Natural killer cell (primary cell): ENCODE results near the gene AR. TPM values are rescaled to one million over a fixed set of nuclear protein-coding genes. Genes with fewer than 3 reads are reported as not detected.

Experiments
- ATAC-seq, 3 donors: fragments of 150-1000 bp in 2 of 3; fragments of 200-7000 bp in 1 of 3; cut with Tn5 transposase; 1 replicate in 1 of 3; 2 replicates in 2 of 3; pipeline ENCODE4 v1.10.0; 2021; ENCODE audit warnings: mild to moderate bottlenecking in 2 of 3, moderate library complexity in 2 of 3
- DNase-seq, 2 donors: peaks; one replicate each; pipeline versions ENCODE4 v3.0.0 to v3.0.0-alpha.2; 2013 to 2021; ENCODE audit warnings: mixed read lengths in 1 of 2
- H3K27ac ChIP-seq: one replicate; pipeline ENCODE4 v1.5.1; 2013; ENCODE audit warnings: mild to moderate bottlenecking, low read length
- H3K27me3 ChIP-seq: one replicate; pipeline ENCODE4 v1.6.1; 2013; ENCODE audit warnings: low read length; ENCODE audit not compliant: control insufficient read depth, insufficient read depth
- H3K36me3 ChIP-seq: one replicate; pipeline ENCODE4 v1.6.1; 2013; ENCODE audit warnings: low read length; ENCODE audit not compliant: control insufficient read depth, insufficient read depth
- H3K4me1 ChIP-seq: one replicate; pipeline ENCODE4 v1.6.1; 2013; ENCODE audit warnings: low read length; ENCODE audit not compliant: control insufficient read depth, insufficient read depth
- H3K4me3 ChIP-seq: one replicate; pipeline ENCODE4 v1.5.1; 2013; ENCODE audit warnings: low read length
- H3K9me3 ChIP-seq: one replicate; pipeline ENCODE4 v1.6.1; 2013; ENCODE audit warnings: low read length; ENCODE audit not compliant: control insufficient read depth, insufficient read depth
- H3K27ac Mint-ChIP-seq, 2 donors: one replicate each; pipeline ENCODE4 v1.8.0; 2022; ENCODE audit warnings: mild to moderate bottlenecking in 2 of 2, mixed read lengths in 2 of 2, moderate library complexity in 1 of 2
- H3K27me3 Mint-ChIP-seq, 2 donors: one replicate each; pipeline ENCODE4 v1.8.0; 2022; ENCODE audit warnings: low read depth in 2 of 2, mixed read lengths in 2 of 2
- H3K36me3 Mint-ChIP-seq: one replicate; pipeline ENCODE4 v1.8.0; 2022; ENCODE audit warnings: mixed read lengths
- H3K4me1 Mint-ChIP-seq, 2 donors: one replicate each; pipeline ENCODE4 v1.8.0; 2022; ENCODE audit warnings: mixed read lengths in 2 of 2
- H3K4me3 Mint-ChIP-seq: one replicate; pipeline ENCODE4 v1.8.0; 2022; ENCODE audit warnings: mild to moderate bottlenecking, moderate library complexity, mixed read lengths
- H3K9me3 Mint-ChIP-seq, 2 donors: one replicate each; pipeline ENCODE4 v1.8.0; 2022; ENCODE audit warnings: mixed read lengths in 2 of 2
- WGBS: methylation state at CpG from one replicate; pipeline ENCODE4 v1.1.7; 2013; ENCODE audit warnings: missing lambda C conversion rate; ENCODE audit not compliant: insufficient coverage; 5-methylcytosine and 5-hydroxymethylcytosine counted together
- intact Hi-C: fragments of 100-400 bp; cut with micrococcal nuclease; formaldehyde crosslinking; loops from one replicate; pipeline ENCODE4 v1.14.2; 2022
- total RNA-seq, 4 donors: library from RNA; stranded (reverse); fragments of 120-200 nt in 1 of 4; gene quantifications; one replicate each; pipeline versions ENCODE4 v1.2.3 to v1.2.4, GENCODE V29; 2013 to 2022
- TF ChIP-seq, protein P1 (sequence below): fragments of 200-600 bp; IDR thresholded peaks from one replicate; pipeline ENCODE4 v1.8.0; 2022; ENCODE audit warnings: antibody characterized with exemption

AR gene
- total RNA-seq, 3 donors from 2014 or later (not counting 1 experiment from before 2014, with no cell fraction given) = 0.02 TPM; not detected in 2

DNA sequence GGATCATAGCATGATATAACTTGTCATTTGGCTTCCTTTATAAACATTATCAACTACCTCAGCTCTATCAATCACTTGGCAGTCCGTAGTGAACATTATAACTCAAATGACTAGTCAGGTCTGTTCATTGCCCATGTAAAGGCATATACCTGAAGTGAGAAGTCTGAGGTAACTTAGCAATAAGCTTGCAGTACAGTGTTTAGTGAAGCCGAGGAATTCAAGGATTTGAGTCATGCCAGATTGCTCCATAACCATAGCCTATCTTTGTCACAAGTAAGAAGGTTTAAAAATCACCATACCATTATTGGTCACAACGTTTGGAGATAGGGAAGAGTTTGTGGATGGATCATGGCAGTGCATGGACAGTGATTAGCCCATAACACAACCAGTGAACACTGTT, 41.6 kb downstream of the AR start:
- no peak overlapping the region for H3K4me3 Mint-ChIP-seq
- DNase-seq = no peak
- H3K36me3 Mint-ChIP-seq = no peaks in the 10 kb centered on the region
- H3K4me1 Mint-ChIP-seq = no peaks in the 10 kb centered on the region
- Histone ChIP-seq H3K27ac (no peak overlapping the region), H3K4me1 (no peaks in the 10 kb centered on the region), H3K4me3 (no peak overlapping the region), H3K36me3 (no peaks in the 10 kb centered on the region), H3K9me3 (no peaks in the 10 kb centered on the region), H3K27me3 (no peaks in the 10 kb centered on the region)
- TF ChIP-seq, protein P1, sequence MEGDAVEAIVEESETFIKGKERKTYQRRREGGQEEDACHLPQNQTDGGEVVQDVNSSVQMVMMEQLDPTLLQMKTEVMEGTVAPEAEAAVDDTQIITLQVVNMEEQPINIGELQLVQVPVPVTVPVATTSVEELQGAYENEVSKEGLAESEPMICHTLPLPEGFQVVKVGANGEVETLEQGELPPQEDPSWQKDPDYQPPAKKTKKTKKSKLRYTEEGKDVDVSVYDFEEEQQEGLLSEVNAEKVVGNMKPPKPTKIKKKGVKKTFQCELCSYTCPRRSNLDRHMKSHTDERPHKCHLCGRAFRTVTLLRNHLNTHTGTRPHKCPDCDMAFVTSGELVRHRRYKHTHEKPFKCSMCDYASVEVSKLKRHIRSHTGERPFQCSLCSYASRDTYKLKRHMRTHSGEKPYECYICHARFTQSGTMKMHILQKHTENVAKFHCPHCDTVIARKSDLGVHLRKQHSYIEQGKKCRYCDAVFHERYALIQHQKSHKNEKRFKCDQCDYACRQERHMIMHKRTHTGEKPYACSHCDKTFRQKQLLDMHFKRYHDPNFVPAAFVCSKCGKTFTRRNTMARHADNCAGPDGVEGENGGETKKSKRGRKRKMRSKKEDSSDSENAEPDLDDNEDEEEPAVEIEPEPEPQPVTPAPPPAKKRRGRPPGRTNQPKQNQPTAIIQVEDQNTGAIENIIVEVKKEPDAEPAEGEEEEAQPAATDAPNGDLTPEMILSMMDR = no peak
- H3K27me3 Mint-ChIP-seq = peaks cover 0 to 3% of the 10 kb centered on the region in 2 donors
- peaks cover 0 to 11% of the 10 kb centered on the region in 2 donors for H3K9me3 Mint-ChIP-seq
- no peak overlapping the region for H3K27ac Mint-ChIP-seq
- intact Hi-C loops = no loop called here
- no CpG with 5 or more reads among the region's 3 CpGs for WGBS
- no peak for ATAC-seq

DNA sequence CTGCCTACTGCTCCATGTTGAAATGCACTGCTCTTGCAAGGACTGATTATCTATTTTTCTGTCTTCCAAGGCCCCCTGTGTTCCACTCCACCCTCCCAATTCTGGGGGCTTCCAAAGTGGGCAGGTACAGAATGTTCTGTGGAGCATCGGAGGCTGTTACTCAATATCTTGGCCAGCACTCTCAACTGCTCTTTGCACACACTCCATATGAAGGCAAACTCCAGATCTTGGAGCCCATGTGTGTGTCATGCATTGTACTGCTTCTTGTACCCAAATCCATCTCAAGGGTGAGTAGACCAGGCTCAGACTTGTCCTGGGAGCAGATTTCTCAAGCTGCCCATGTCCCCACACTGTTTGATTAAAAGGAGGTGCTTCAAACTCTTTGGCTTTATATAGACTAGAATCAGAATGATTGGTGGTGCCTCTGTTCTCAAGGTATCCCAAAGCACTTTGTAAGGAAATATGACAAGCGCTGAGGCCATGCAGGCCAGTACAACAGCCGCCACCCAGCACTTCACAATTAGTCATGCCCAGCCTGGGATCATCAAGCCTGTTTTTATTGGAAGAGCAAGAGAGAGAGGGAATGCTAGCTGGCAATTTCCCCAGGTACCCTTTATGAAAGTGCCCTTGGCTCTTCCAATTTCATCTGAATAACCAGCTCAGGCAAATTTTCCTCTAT, 44.3 kb downstream of the AR start:
- no peak overlapping the region for H3K4me3 Mint-ChIP-seq
- WGBS = 88% methylated on average over 3 of the region's 3 CpGs
- no peak for DNase-seq

DNA sequence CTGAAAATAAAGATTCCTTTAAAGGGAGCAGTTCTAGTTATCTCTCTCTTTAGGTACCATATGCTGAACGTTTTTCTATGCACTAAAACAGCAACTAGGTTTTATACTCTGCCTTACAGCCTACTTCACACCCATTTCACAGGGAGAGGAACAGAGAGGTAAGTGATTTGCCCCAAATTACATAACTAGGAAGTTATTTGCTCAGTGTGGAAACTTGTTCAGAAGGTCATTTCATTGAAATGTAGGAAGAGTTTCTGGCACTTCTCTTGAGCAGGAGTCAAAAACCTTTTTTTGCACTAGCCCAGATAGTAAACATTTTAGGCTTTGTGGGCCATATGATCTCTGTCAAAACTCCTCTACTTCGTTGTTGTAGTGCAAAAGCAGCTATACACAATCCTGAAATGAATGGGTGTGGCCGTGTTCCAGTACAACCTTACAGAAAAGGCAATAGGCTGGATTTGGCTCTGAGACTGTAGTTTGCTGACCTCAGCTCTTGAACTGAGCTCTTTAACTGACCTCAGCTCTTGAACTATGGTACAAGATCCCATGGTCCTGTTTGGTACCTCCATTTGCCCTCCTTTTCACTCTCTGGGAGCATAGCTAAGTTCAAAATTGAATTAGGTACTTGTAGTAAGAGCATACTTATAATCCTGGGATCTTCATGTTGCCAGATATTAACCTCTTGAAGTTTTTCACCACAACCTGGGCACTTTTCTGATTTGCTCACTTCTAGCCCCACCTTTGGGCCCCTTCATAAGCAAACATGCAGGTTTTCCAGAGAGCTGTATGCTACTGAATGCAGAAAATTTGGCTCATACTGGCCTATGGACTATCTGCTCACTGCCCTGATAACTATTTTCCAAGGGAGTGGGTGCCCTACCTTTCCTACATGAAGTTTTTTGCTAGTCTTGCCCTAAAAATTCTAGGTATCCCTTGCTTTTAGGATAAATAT, 53.3 kb downstream of the AR start:
- Mint-ChIP-seq H3K27ac (no peak overlapping the region), H3K9me3 (no peaks in the 10 kb centered on the region), H3K27me3 (no peaks in the 10 kb centered on the region), H3K36me3 (no peaks in the 10 kb centered on the region), H3K4me3 (no peak overlapping the region), H3K4me1 (no peaks in the 10 kb centered on the region)
- no peaks in the 10 kb centered on the region for H3K9me3 ChIP-seq
- no peaks in the 10 kb centered on the region for H3K27me3 ChIP-seq
- H3K4me1 ChIP-seq = no peaks in the 10 kb centered on the region
- 75% methylated on average over 2 of the region's 3 CpGs for WGBS
- H3K36me3 ChIP-seq = no peaks in the 10 kb centered on the region
- DNase-seq = no peak
- H3K4me3 ChIP-seq = no peak overlapping the region
- intact Hi-C loops = no loop called here
- no peak overlapping the region for H3K27ac ChIP-seq
- TF ChIP-seq, protein P1 = no peak
- ATAC-seq = no peak

More for the DNA sequence above, 44.3 kb downstream of the AR start:
- Histone ChIP-seq H3K27me3 (no peaks in the 10 kb centered on the region), H3K4me1 (no peaks in the 10 kb centered on the region), H3K27ac (no peak overlapping the region), H3K9me3 (no peaks in the 10 kb centered on the region), H3K36me3 (no peaks in the 10 kb centered on the region), H3K4me3 (no peak overlapping the region)
- no peak for ATAC-seq
- Mint-ChIP-seq H3K9me3 (peaks cover 0 to 8% of the 10 kb centered on the region in 2 donors), H3K36me3 (no peaks in the 10 kb centered on the region), H3K27ac (no peak overlapping the region), H3K27me3 (no peaks in the 10 kb centered on the region), H3K4me1 (no peaks in the 10 kb centered on the region)
- intact Hi-C loops = no loop called here
- TF ChIP-seq, protein P1 = no peak
